ACHN (cell line): ENCODE results near the gene YES1.

Source experiments
- DNase-seq: peaks from one replicate; pipeline ENCODE4 v3.0.0-alpha.2; 2015
- in situ Hi-C: cut with HindIII; loops from 2 replicates; pipeline ENCODE4 v1.10.0; 2017; ENCODE audit warnings: low sequenced_read_pairs, low pct_ligation_motif_present, low pct_unique_long_range_greater_than_20kb

Gene YES1

GRCh38 chr18:755506-755905 is 56.5 kb downstream of the YES1 start:
- DNase-seq, result no peak
- in situ Hi-C loops, result no loop called here

DNA sequence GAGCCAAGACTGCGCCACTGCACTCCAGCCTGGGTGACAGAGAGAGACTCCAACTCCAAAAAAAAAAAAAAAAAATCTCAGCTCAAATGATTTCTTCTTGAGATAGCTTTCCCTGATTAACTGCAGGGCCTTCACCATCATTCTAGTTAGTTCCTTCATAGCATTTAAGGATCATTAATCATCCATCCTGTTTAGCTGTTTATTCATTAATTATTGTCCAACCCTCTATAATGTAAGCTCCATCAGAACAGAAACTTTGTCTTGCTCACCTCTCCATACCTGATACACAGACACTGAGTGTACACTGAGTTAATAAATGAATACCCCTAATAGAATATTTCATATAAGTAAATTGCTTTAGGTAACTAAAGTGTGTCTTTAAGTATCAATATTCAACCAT is 57.4 kb downstream of the YES1 start:
- no peak for DNase-seq
- in situ Hi-C loops, result no loop called here

- DNase-seq, result no peak
Observed at GRCh38 chr18:750456-750855, 61.6 kb downstream of the YES1 start.

DNA sequence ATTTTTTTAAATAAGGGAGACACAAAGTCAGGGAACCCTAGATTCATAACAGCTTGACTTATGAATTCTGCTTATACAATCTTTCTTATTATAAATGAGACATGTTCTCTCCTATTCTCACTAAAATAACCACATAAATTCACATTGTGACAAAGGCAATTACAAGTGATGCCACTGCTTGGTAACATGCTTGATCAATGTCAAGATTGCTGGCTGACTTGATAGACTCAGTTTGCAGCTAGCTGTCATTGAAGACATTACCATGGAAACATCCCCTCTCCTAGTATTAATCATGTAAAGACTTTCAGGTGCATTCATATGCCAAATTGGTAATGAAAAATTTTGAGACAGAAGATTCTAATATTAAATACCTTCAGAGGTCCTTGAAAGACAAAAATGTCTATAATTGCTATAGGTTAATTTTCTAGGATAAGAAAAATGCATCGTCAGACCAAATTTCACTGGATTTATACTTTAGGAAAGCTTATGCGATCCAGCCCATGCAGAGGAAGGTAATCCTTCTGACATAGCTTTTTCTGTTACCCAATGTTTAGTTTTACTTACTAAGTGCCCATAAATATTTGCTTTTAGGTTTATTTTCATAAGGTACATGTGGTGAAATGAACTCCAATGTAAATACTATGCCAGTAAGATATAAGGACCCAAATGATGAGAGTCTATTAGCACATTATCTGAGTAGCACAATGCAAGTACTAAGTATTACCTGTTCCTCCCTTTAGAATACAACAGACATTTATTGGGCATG is 67.0 kb downstream of the YES1 start:
- DNase-seq, result no peak
- in situ Hi-C loops, result loop anchor here (25.0 kb wide), 1 partner anchor 92 kb away; no protein-coding TSS in a partner anchor

More at GRCh38 chr18:750456-750855, 61.6 kb downstream of the YES1 start:
- in situ Hi-C loops, result no loop called here

GRCh38 chr18:741931-742512 is 70.0 kb downstream of the YES1 start:
- DNase-seq, result peak; percentile 42
- in situ Hi-C loops, result loop anchor here (25.0 kb wide), 1 partner anchor 95 kb away; no protein-coding TSS in a partner anchor

GRCh38 chr18:732371-732770 is 79.7 kb downstream of the YES1 start:
- no peak for DNase-seq
- in situ Hi-C loops, result loop anchor here (25.0 kb wide), 1 partner anchor 105 kb away; no protein-coding TSS in a partner anchor

DNA sequence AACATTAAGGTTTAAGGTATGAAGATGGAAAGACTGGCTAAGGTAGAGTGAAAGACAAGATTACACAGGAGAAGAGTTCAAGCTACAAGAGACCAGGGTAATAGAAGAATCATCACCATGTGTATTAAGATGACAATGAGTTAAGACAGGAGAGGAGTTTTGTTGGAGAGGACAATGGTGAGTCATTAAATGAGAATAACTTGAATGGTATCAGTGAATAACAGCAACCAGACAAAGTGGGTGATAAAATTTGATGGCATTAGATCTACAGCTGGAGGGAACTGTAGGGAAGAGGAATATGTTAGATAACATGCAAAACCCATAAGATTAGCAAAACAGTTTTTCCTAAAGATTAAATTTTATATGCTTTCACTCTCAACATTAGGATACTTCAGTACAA is 80.9 kb downstream of the YES1 start:
- in situ Hi-C loops, result loop anchor here (25.0 kb wide), 1 partner anchor 106 kb away; no protein-coding TSS in a partner anchor
- no peak for DNase-seq

- no peak for DNase-seq
- in situ Hi-C loops, result loop anchor here (25.0 kb wide), 1 partner anchor 107 kb away; no protein-coding TSS in a partner anchor
Observed at GRCh38 chr18:730692-731091, 81.3 kb downstream of the YES1 start.

GRCh38 chr18:730120-730519 is 81.9 kb downstream of the YES1 start:
- in situ Hi-C loops, result loop anchor here (25.0 kb wide), 1 partner anchor 107 kb away; no protein-coding TSS in a partner anchor
- peak; percentile 12 for DNase-seq

- in situ Hi-C loops, result loop anchor here (25.0 kb wide), 1 partner anchor 112 kb away; no protein-coding TSS in a partner anchor
- no peak for DNase-seq
Observed at GRCh38 chr18:725646-726045, 86.4 kb downstream of the YES1 start.

DNA sequence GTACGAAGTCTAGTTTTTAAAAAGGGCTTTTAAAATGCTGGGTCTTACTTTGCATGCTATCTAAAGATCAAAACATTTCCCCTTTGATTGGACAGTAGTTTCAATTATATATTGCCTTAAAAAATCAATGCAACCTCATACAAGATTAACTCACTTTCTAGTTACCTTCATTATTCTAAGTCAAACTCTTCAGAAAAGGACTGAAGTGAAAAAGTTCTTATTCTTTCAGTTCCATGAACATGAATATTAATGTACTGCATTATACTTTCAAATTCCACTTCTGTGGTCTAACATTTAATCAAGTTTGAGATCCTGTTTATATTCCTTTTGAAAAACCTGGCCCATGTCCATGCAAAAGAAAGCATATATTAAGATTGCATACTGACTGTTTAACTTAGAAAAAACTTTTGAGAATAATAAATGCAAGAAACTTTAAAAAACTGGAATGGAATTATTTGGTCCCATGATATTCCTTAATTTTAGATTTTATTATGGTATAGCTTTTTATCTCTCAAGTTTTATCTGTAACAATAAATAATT is 88.4 kb downstream of the YES1 start:
- in situ Hi-C loops, result no loop called here
- no peak for DNase-seq

- in situ Hi-C loops, result no loop called here
Observed at GRCh38 chr18:717003-717402, 95.0 kb downstream of the YES1 start.

DNA sequence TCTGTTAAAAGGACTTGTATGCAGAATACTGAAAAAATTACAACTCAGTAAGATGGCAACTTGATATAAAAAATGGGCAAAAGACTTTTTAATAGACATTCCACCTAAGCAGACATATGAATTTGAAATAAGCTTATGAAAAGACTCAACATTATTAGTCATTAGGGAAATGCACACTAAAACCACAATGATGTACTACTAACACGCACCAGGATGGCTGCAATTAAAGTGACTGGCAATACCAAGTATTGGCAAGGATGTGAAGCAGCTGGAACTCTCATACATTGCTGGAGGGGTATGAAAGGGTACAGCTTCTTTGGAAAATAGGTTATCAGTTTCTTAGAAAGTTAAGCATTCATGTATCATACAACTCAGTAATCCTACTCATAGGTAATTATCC is 96.4 kb downstream of the YES1 start:
- in situ Hi-C loops, result no loop called here
- no peak for DNase-seq

More at GRCh38 chr18:717003-717402, 95.0 kb downstream of the YES1 start:
- no peak for DNase-seq

GRCh38 chr18:713135-713490 is 98.9 kb downstream of the YES1 start:
- in situ Hi-C loops, result no loop called here
- no peak for DNase-seq

DNA sequence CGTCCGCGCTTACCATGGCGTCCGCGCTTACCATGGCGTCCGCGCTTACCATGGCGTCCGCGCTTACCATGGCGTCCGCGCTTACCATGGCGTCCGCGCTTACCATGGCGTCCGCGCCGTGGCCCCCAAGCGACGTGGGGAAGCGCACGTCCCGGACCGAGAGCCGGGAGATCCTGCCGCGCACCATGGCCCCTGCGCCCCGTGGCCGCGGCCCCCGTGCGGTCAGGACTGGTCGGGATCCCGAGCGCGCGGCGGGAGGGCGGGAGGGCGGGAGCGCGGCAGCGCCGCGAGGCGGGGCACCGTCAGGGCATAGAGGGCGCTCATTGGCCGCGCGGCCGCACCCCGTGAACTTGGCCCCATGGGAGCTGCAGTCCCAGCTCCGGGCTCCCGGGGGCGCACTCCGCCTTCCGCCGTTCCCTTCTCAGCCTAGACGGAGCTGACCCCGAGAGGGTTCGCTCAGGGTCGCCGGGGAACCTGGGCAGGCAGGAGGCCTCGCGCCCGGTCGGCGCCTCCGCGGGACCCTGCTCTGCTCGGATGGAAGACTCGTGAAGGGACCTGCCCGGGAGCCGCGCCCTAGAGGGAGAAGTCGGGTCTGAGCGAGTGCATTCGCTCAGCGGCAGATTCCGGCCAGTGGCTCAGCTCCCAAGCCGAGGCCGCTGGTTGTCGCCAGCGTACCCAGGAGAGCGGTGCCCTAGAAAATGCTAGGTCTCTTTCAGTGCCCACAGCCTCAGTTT is 99.5 kb downstream of the YES1 start, which contains the start of gene ENOSF1:
Gene ENOSF1, minus strand, starts transcription at position 230 of the 734 bp plus-strand sequence. Its CDS starts 43 bp downstream, at position 187.
- peak; percentile 79 for DNase-seq
- in situ Hi-C loops, result no loop called here

- peak; percentile 80 for DNase-seq
- in situ Hi-C loops, result no loop called here
Observed at GRCh38 chr18:711657-712400, 100.2 kb downstream of the YES1 start.

GRCh38 chr18:711310-711656 is 100.8 kb downstream of the YES1 start:
- DNase-seq, result peak; percentile 19
- in situ Hi-C loops, result no loop called here
